Psoas muscle (tissue), 8 donors: ENCODE results near the gene PEX16. TPM values are rescaled to one million over a fixed set of nuclear protein-coding genes. Genes with fewer than 3 reads are reported as not detected.

Source experiments
- ATAC-seq, 4 donors: fragments of 200-7000 bp; cut with Tn5 transposase; one replicate each; pipeline ENCODE4 v1.9.1; 2020; ENCODE audit warnings: moderate library complexity in 3 of 4, mild to moderate bottlenecking in 2 of 4
- DNase-seq, 2 donors: peaks; one replicate each; pipeline ENCODE4 v3.0.0-alpha.2; 2020
- H3K27ac ChIP-seq: fragments of 200-600 bp; one replicate; pipeline ENCODE4 v1.8.0; 2022
- H3K27me3 ChIP-seq, 3 donors: fragments of 200-600 bp in 1 of 3; one replicate each; pipeline versions ENCODE4 v1.6.1 to v1.8.0; 2013 to 2022; ENCODE audit warnings: low read length in 2 of 3, mild to moderate bottlenecking in 2 of 3, moderate library complexity in 1 of 3; ENCODE audit not compliant: insufficient read depth in 3 of 3
- H3K36me3 ChIP-seq, 2 donors: fragments of 200-600 bp in 1 of 2; one replicate each; pipeline versions ENCODE4 v1.6.1 to v1.8.0; 2013 to 2022; ENCODE audit warnings: low read depth in 1 of 2, mild to moderate bottlenecking in 1 of 2, moderate library complexity in 1 of 2; ENCODE audit not compliant: insufficient read depth in 1 of 2
- H3K4me1 ChIP-seq: fragments of 200-600 bp; one replicate; pipeline ENCODE4 v1.8.0; 2022
- H3K4me3 ChIP-seq: fragments of 200-600 bp; one replicate; pipeline ENCODE4 v1.8.0; 2022; ENCODE audit warnings: mild to moderate bottlenecking
- H3K9me3 ChIP-seq: fragments of 200-600 bp; one replicate; pipeline ENCODE4 v1.8.0; 2022
- WGBS, 3 donors: extraction: QIAGEN DNeasy Blood & Tissue Kit; methylation state at CpG; one replicate each; pipeline versions ENCODE4 v1.1.6 to v1.1.7; 2013; 5-methylcytosine and 5-hydroxymethylcytosine counted together
- intact Hi-C, 2 donors: fragments of 100-400 bp; cut with DNase I; formaldehyde crosslinking; loops; one replicate each; pipeline versions ENCODE4 v1.11.0 to v1.14.2; 2022
- polyA plus RNA-seq, 3 donors: library from polyadenylated mRNA; stranded (reverse); fragments of 200-250 nt; gene quantifications; one replicate each; pipeline ENCODE4 v1.2.3, GENCODE V29; 2013
- total RNA-seq, 4 donors: library from RNA; stranded (reverse); fragmentation: NEBNext Ultra II Directional in 2 of 4; extraction: Animal tissue kit (Norgen Biotek cat#: 25700) in 2 of 4; gene quantifications; one replicate each; pipeline versions ENCODE4 v1.2.1 to v1.2.4, GENCODE V29; 2021 to 2023
- TF ChIP-seq, protein P1 (sequence below): fragments of 200-600 bp; IDR thresholded peaks from one replicate; pipeline ENCODE4 v1.8.0; 2022; ENCODE audit warnings: antibody characterized with exemption
- donor health status: healthy with polysubstance abuse.
- donor health status: DM: no; HTN: no; CAD: no; lungs with moderate emphysema.
- donor health status: Bipolar disorder and iron deficiency.
- donor health status: healthy.
- donor health status: DM: yes; HTN: yes; CAD: no.
- donor health status: DM: no; HTN: no; CAD: no.
- donor health status: DM: no; HTN: no; CAD: no.
- donor health status: DM: yes; HTN: yes; CAD: no.

Gene PEX16
- total and polyA plus RNA-seq, 7 donors = 12.1 to 23.5 (median 19.7) TPM

DNA sequence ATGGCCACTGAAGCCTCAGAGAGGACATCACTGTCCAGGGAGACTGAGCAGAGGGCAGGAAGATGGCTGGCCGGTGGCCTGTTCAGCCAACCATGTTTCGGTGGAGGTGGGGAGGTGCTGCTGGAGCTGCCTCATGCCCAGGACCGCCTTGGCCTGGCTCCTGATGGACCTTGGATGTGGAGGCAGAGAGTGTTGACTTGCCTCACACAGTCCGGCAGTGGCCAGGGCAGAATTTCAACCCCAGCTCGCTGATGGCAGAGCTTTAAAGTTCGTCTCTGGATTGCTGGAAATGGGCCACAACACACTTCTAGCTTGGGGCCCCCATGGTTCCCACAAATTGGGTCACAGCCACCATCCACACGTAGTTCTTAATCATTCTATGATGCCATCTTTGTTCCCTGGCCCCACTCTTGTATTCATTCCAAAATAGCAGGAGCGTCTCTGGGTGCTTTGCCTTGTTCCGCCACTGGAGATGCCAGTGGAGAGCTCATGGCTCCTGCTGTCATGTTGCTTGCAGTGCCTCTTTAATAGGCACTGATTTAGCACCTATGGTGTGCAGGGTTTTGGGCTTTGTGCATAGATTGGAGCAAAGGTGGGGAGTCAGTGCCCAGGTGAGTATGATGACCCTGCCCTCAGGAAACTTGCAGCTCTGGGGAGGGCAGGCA is 26.7 kb downstream of the PEX16 start:
- Histone ChIP-seq H3K27ac (no peak overlapping the region), H3K4me3 (no peak overlapping the region), H3K9me3 (no peaks in the 10 kb centered on the region), H3K27me3 (no peaks in the 10 kb centered on the region), H3K4me1 (peaks cover under 1% of the 10 kb centered on the region), H3K36me3 (no peaks in the 10 kb centered on the region)
- TF ChIP-seq, protein P1, sequence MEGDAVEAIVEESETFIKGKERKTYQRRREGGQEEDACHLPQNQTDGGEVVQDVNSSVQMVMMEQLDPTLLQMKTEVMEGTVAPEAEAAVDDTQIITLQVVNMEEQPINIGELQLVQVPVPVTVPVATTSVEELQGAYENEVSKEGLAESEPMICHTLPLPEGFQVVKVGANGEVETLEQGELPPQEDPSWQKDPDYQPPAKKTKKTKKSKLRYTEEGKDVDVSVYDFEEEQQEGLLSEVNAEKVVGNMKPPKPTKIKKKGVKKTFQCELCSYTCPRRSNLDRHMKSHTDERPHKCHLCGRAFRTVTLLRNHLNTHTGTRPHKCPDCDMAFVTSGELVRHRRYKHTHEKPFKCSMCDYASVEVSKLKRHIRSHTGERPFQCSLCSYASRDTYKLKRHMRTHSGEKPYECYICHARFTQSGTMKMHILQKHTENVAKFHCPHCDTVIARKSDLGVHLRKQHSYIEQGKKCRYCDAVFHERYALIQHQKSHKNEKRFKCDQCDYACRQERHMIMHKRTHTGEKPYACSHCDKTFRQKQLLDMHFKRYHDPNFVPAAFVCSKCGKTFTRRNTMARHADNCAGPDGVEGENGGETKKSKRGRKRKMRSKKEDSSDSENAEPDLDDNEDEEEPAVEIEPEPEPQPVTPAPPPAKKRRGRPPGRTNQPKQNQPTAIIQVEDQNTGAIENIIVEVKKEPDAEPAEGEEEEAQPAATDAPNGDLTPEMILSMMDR = no peak
- intact Hi-C loops = no loop called here
- WGBS, 3 donors = 68 to 74% (median 73%) methylated on average over 9 of the region's 9 CpGs
- no peak for ATAC-seq
- DNase-seq = peak; percentile 2 to 21

DNA sequence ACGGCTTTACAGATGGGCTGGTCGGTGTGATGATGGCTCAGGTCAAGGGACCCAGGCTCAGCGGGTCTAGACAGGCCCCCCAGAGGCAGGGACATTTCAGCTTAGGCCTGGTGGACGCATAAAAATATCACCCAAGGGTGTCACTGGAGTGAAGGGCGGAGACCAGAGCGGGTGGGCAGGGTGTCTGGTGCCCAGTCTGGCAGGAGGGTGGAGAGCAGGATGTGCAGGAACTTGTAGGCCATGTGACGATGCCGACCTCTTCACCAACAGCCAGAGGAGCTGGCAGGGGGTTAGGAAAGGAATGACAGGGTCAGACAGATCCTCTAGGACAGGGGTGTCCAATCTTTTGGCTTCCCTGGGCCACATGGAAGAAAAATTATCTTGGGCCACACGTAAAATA is 27.7 kb downstream of the PEX16 start:
- Histone ChIP-seq H3K9me3 (no peaks in the 10 kb centered on the region), H3K4me1 (peaks cover 4% of the 10 kb centered on the region), H3K27me3 (no peaks in the 10 kb centered on the region), H3K4me3 (no peak overlapping the region), H3K27ac (no peak overlapping the region), H3K36me3 (no peaks in the 10 kb centered on the region)
- intact Hi-C loops = no loop called here
- DNase-seq = peak in 1 of 2 donors; percentile 28
- WGBS, 3 donors = 86 to 88% (median 86%) methylated on average over 9 of the region's 9 CpGs
- no peak for ATAC-seq
- TF ChIP-seq, protein P1 = no peak

DNA sequence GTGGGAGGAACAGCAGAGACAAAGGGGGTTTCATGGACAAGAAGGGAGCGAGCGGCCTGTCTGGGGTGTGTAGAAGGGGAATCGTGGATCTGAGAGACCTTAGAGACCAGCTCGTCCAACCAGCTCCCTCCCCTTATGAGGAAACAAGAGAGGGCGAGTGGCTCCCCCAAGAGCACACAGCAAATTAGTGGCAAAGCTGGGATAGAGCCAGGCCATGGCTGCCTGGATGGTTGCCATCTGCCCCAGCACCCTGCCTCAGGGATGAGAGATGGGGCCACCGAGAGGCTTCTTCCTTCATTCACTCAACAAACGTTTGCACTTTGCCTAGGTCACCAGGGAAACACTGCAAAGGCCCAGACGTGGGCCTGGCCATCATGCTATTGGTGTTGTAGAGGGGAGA is 28.1 kb downstream of the PEX16 start:
- H3K36me3 ChIP-seq = no peaks in the 10 kb centered on the region
- no peak overlapping the region for H3K27ac ChIP-seq
- 78 to 85% (median 82%) methylated on average over 8 of the region's 8 CpGs for WGBS, 3 donors
- no peaks in the 10 kb centered on the region for H3K9me3 ChIP-seq
- intact Hi-C loops = no loop called here
- ATAC-seq = no peak
- no peaks in the 10 kb centered on the region for H3K27me3 ChIP-seq
- peak in 1 of 2 donors; percentile 26 for DNase-seq
- peaks cover 4% of the 10 kb centered on the region for H3K4me1 ChIP-seq
- TF ChIP-seq, protein P1 = no peak
- no peak overlapping the region for H3K4me3 ChIP-seq

DNA sequence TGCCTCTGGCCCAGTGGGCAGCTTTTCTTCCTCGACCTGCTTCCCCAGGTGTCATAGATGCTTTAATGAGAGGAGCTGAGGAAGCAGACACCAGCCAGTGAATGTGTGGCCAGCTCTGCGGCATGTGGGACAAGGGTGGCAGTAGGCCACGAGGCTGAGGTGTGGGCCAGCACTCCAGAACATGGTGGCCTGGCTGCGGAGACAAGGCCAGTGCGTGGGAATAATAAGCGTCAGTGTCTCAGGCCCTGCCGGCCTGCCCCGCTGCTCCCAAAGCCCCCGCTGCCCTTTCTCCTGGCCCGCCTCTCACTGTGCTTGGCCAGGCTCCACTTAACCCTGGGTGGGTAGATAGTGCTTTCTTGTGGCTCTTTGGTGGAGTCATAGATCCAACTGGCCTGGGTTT is 30.1 kb downstream of the PEX16 start:
- TF ChIP-seq, protein P1 = no peak
- Histone ChIP-seq H3K27ac (no peak overlapping the region), H3K4me3 (no peak overlapping the region), H3K9me3 (no peaks in the 10 kb centered on the region), H3K27me3 (no peaks in the 10 kb centered on the region), H3K36me3 (peaks cover 0 to under 1% of the 10 kb centered on the region in 2 donors), H3K4me1 (peaks cover 4% of the 10 kb centered on the region)
- ATAC-seq = no peak
- intact Hi-C loops = no loop called here
- 79 to 90% (median 82%) methylated on average over 6 to 10 of the region's 10 CpGs for WGBS, 3 donors
- DNase-seq = no peak
